SK-N-SH treated with all-trans-retinoic acid at 6 μM for 48 hours (cell line): ENCODE data around the gene KRTCAP2.

Source experiments
- ATAC-seq: fragments of 200-7000 bp; cut with Tn5 transposase; 3 replicates; pipeline ENCODE4 v1.9.1; 2020; ENCODE audit warnings: mild to moderate bottlenecking, moderate library complexity
- CSDC2 ChIP-seq: fragments of 250-450 bp; sonication (Bioruptor Pico); IDR thresholded peaks from 2 replicates; pipeline ENCODE4 v1.5.0; 2020; ENCODE audit warnings: mild to moderate bottlenecking, moderate library complexity
- ESRRG ChIP-seq: fragments of 250-450 bp; sonication (Bioruptor Pico); IDR thresholded peaks from 2 replicates; pipeline ENCODE4 v1.6.1; 2021; ENCODE audit warnings: mild to moderate bottlenecking
- GLIS3 ChIP-seq: fragments of 250-450 bp; sonication (Bioruptor Pico); IDR thresholded peaks from 2 replicates; pipeline ENCODE4 v1.5.0; 2020; ENCODE audit warnings: mild to moderate bottlenecking, moderate library complexity
- OSR1 ChIP-seq: fragments of 250-450 bp; sonication (Bioruptor Pico); IDR thresholded peaks from 2 replicates; pipeline ENCODE4 v1.8.0; 2022; ENCODE audit warnings: moderate library complexity, mild to moderate bottlenecking, inconsistent platforms
- RARB ChIP-seq: fragments of 250-450 bp; sonication (Bioruptor Pico); IDR thresholded peaks from 2 replicates; pipeline ENCODE4 v1.8.0; 2021; ENCODE audit warnings: mild to moderate bottlenecking, moderate library complexity
- SNAI2 ChIP-seq: fragments of 250-450 bp; sonication (Bioruptor Pico); IDR thresholded peaks from 2 replicates; pipeline ENCODE4 v1.5.0; 2020; ENCODE audit warnings: mild to moderate bottlenecking, moderate library complexity
- TOX ChIP-seq: fragments of 250-450 bp; sonication (Bioruptor Pico); IDR thresholded peaks from 2 replicates; pipeline ENCODE4 v1.8.0; 2021; ENCODE audit warnings: mild to moderate bottlenecking, moderate library complexity, borderline replicate concordance
- ZC3H10 ChIP-seq: fragments of 250-450 bp; sonication (Bioruptor Pico); IDR thresholded peaks from 2 replicates; pipeline ENCODE4 v1.5.1; 2021; ENCODE audit warnings: mild to moderate bottlenecking, moderate library complexity
- ZFP3 ChIP-seq: fragments of 250-450 bp; sonication (Bioruptor Pico); IDR thresholded peaks from 2 replicates; pipeline ENCODE4 v1.5.0; 2020; ENCODE audit warnings: mild to moderate bottlenecking, moderate library complexity
- ZFP30 ChIP-seq: fragments of 450-650 bp; formaldehyde crosslinking; IDR thresholded peaks from 2 replicates; pipeline ENCODE4 v1.5.0; 2022; ENCODE audit warnings: mild to moderate bottlenecking, moderate library complexity
- ZNF565 ChIP-seq: fragments of 450-650 bp; formaldehyde crosslinking; conservative IDR thresholded peaks from 2 replicates; pipeline ENCODE4 v1.5.0; 2020; ENCODE audit warnings: low read depth, mild to moderate bottlenecking, moderate library complexity
- ZNF70 ChIP-seq: fragments of 450-650 bp; formaldehyde crosslinking; IDR thresholded peaks from 2 replicates; pipeline ENCODE4 v1.5.0; 2020; ENCODE audit warnings: mild to moderate bottlenecking, moderate library complexity
- ZNF8 ChIP-seq: fragments of 450-650 bp; formaldehyde crosslinking; IDR thresholded peaks from 2 replicates; pipeline ENCODE4 v1.5.0; 2020; ENCODE audit warnings: mild to moderate bottlenecking, moderate library complexity
- TF ChIP-seq, protein P1 (sequence below): fragments of 250-450 bp; sonication (Bioruptor Pico); IDR thresholded peaks from 2 replicates; pipeline ENCODE4 v1.5.0; 2020; ENCODE audit warnings: mild to moderate bottlenecking, moderate library complexity
- TF ChIP-seq, protein P2 (sequence below): fragments of 250-450 bp; sonication (Bioruptor Pico); IDR thresholded peaks from 2 replicates; pipeline ENCODE4 v1.5.1; 2020; ENCODE audit warnings: low read depth, mild to moderate bottlenecking, moderate library complexity
- TF ChIP-seq, protein P3 (sequence below): fragments of 250-450 bp; sonication (Bioruptor Pico); IDR thresholded peaks from 2 replicates; pipeline ENCODE4 v1.8.0; 2021; ENCODE audit warnings: low read depth, mild to moderate bottlenecking, moderate library complexity, borderline replicate concordance
- TF ChIP-seq, protein P4 (sequence below): fragments of 250-450 bp; sonication (Bioruptor Pico); IDR thresholded peaks from 2 replicates; pipeline ENCODE4 v1.8.0; 2020; ENCODE audit warnings: mild to moderate bottlenecking, moderate library complexity, borderline replicate concordance
- TF ChIP-seq, protein P5 (sequence below): fragments of 250-450 bp; sonication (Bioruptor Pico); IDR thresholded peaks from 2 replicates; pipeline ENCODE4 v1.5.1; 2021; ENCODE audit warnings: mild to moderate bottlenecking, moderate library complexity

Gene KRTCAP2

DNA sequence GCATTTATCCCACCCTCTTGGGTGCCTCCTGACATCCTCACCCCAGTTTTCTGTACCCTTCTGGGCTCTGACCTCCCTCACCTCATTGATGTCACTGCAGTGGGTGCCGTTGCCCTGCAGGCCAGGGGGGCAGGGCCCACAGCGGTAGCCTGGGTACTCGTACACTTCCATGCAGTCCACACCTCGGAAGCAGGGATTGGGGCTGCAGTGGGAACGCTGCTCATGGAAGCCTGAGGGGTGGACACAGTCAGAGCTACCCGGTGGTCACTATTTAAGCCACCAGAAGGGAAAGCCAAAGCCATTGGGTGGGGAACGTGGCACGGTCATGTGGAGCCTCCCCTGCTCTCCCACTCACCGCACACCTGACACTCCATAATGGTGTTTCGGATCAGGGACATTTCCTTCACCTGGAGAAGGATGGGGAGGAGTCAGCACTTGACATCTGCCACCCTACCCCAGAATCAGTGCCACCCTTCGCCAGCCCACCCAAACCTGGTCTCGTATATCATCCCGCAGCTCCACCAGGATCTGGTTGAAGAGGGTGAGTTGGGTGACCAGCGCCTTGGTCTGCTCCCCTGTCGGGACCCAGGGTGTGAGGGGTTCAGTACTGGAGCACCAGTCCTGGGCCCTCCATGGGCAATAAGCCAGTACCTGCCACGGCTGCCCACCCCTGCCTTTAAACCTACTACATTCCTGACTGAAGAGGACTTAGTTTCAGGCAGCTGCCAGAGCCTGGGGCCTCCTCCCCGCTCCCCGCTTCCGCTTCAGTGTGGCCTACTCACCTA lies 29.8 kb upstream of the KRTCAP2 start (continued):
- TF ChIP-seq, protein P1, sequence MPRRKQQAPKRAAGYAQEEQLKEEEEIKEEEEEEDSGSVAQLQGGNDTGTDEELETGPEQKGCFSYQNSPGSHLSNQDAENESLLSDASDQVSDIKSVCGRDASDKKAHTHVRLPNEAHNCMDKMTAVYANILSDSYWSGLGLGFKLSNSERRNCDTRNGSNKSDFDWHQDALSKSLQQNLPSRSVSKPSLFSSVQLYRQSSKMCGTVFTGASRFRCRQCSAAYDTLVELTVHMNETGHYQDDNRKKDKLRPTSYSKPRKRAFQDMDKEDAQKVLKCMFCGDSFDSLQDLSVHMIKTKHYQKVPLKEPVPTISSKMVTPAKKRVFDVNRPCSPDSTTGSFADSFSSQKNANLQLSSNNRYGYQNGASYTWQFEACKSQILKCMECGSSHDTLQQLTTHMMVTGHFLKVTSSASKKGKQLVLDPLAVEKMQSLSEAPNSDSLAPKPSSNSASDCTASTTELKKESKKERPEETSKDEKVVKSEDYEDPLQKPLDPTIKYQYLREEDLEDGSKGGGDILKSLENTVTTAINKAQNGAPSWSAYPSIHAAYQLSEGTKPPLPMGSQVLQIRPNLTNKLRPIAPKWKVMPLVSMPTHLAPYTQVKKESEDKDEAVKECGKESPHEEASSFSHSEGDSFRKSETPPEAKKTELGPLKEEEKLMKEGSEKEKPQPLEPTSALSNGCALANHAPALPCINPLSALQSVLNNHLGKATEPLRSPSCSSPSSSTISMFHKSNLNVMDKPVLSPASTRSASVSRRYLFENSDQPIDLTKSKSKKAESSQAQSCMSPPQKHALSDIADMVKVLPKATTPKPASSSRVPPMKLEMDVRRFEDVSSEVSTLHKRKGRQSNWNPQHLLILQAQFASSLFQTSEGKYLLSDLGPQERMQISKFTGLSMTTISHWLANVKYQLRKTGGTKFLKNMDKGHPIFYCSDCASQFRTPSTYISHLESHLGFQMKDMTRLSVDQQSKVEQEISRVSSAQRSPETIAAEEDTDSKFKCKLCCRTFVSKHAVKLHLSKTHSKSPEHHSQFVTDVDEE (CRISPR knock-in tag) = no peak
- no peak for TF ChIP-seq ZNF70 (CRISPR knock-in tag)

DNA sequence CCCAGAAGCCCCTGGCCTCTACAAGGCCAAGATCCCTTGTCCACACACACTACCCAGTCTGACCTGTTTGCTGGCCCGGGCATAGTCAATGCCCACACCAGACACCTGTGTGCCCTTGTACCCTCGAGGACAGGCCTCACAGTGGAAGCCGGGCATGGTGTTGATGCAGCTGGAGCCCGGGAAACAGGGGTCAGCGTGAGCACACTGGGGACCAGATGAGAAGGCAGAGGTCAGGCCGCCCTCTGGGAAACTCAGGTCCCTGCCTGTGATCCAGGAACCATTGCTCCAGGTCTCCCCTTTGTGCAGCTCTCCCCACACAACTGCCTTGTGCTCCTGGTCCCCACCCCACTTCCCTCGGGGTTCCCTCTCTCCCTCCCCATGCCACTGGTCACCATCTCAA lies 29.1 kb upstream of the KRTCAP2 start:
- ATAC-seq = no peak
- TF ChIP-seq ZNF8 (CRISPR knock-in tag) = no peak
- no peak for TF ChIP-seq OSR1 (CRISPR knock-in tag)
- TF ChIP-seq, protein P2, sequence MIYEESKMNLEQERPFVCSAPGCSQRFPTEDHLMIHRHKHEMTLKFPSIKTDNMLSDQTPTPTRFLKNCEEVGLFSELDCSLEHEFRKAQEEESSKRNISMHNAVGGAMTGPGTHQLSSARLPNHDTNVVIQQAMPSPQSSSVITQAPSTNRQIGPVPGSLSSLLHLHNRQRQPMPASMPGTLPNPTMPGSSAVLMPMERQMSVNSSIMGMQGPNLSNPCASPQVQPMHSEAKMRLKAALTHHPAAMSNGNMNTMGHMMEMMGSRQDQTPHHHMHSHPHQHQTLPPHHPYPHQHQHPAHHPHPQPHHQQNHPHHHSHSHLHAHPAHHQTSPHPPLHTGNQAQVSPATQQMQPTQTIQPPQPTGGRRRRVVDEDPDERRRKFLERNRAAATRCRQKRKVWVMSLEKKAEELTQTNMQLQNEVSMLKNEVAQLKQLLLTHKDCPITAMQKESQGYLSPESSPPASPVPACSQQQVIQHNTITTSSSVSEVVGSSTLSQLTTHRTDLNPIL = no peak
- TF ChIP-seq, protein P1 (CRISPR knock-in tag) = no peak
- no peak for TF ChIP-seq GLIS3 (CRISPR knock-in tag)
- TF ChIP-seq, protein P3, sequence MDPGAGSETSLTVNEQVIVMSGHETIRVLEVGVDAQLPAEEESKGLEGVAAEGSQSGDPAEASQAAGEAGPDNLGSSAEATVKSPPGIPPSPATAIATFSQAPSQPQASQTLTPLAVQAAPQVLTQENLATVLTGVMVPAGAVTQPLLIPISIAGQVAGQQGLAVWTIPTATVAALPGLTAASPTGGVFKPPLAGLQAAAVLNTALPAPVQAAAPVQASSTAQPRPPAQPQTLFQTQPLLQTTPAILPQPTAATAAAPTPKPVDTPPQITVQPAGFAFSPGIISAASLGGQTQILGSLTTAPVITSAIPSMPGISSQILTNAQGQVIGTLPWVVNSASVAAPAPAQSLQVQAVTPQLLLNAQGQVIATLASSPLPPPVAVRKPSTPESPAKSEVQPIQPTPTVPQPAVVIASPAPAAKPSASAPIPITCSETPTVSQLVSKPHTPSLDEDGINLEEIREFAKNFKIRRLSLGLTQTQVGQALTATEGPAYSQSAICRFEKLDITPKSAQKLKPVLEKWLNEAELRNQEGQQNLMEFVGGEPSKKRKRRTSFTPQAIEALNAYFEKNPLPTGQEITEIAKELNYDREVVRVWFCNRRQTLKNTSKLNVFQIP (CRISPR knock-in tag) = no peak
- TF ChIP-seq CSDC2 (CRISPR knock-in tag) = no peak
- TF ChIP-seq ZFP3 = no peak
- no peak for TF ChIP-seq TOX
- TF ChIP-seq, protein P4, sequence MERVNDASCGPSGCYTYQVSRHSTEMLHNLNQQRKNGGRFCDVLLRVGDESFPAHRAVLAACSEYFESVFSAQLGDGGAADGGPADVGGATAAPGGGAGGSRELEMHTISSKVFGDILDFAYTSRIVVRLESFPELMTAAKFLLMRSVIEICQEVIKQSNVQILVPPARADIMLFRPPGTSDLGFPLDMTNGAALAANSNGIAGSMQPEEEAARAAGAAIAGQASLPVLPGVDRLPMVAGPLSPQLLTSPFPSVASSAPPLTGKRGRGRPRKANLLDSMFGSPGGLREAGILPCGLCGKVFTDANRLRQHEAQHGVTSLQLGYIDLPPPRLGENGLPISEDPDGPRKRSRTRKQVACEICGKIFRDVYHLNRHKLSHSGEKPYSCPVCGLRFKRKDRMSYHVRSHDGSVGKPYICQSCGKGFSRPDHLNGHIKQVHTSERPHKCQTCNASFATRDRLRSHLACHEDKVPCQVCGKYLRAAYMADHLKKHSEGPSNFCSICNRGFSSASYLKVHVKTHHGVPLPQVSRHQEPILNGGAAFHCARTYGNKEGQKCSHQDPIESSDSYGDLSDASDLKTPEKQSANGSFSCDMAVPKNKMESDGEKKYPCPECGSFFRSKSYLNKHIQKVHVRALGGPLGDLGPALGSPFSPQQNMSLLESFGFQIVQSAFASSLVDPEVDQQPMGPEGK (CRISPR knock-in tag) = no peak
- TF ChIP-seq RARB (CRISPR knock-in tag) = no peak
- TF ChIP-seq, protein P5, sequence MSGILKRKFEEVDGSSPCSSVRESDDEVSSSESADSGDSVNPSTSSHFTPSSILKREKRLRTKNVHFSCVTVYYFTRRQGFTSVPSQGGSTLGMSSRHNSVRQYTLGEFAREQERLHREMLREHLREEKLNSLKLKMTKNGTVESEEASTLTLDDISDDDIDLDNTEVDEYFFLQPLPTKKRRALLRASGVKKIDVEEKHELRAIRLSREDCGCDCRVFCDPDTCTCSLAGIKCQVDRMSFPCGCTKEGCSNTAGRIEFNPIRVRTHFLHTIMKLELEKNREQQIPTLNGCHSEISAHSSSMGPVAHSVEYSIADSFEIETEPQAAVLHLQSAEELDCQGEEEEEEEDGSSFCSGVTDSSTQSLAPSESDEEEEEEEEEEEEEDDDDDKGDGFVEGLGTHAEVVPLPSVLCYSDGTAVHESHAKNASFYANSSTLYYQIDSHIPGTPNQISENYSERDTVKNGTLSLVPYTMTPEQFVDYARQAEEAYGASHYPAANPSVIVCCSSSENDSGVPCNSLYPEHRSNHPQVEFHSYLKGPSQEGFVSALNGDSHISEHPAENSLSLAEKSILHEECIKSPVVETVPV (CRISPR knock-in tag) = no peak
- no peak for TF ChIP-seq ZNF565

DNA sequence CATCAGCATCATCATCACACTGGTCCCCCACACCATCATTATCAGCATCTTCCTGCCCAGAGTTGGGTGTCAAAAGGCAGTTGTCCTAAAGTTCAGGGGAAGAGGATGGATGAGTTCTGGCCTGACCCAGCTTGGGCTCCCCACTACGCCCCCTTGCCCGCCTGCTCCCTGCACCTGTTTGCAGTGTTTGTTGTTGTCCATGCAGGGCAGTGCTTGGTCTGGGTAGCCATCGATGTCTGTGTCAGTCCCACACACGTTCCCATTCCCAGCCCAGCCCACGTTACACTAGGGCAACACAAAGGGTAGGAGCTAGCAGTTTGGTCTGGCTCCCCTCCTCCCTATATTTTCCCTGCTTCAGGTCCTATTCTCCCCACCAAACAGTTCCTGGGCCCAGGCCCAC lies 27.8 kb upstream of the KRTCAP2 start:
- no peak; the same call in 2 of the 3 replicates for ATAC-seq
- TF ChIP-seq ZNF565 = no peak
- no peak for TF ChIP-seq ZFP30 (CRISPR knock-in tag)
- no peak for TF ChIP-seq SNAI2 (CRISPR knock-in tag)
- TF ChIP-seq ESRRG (CRISPR knock-in tag) = no peak
- TF ChIP-seq ZC3H10 (CRISPR knock-in tag) = no peak
